Epithelial cell of prostate (primary cell): ENCODE measurements around the gene FBXW7.

Experiments used
- DNase-seq: peaks from one replicate; pipeline ENCODE4 v3.0.0-alpha.2; 2011; ENCODE audit warnings: low read depth, low spot score
- H3K27ac ChIP-seq: fragments of 450-650 bp; 2 replicates; pipeline ENCODE4 v1.5.1; 2017; ENCODE audit warnings: mild to moderate bottlenecking

The FBXW7 gene

DNA sequence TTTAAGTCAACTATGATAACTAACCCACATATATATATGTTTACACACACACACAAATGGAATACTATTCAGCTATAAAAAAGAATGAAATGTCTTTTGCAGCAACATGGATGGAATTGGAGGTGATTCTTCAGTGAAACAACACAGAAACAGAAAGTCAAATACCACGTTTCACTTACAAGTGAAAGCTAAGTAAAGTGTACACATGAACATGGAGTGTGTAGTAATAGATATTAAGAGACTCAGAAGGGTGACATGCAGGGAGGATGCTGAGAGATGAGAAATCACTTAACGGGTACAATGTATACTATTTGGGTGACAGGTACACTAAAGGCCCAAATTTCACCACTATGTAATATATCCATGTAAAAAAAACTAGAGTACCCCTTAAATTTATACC lies 146.5 kb downstream of the FBXW7 start:
- DNase-seq = no peak
- H3K27ac ChIP-seq = no peak overlapping the region

DNA sequence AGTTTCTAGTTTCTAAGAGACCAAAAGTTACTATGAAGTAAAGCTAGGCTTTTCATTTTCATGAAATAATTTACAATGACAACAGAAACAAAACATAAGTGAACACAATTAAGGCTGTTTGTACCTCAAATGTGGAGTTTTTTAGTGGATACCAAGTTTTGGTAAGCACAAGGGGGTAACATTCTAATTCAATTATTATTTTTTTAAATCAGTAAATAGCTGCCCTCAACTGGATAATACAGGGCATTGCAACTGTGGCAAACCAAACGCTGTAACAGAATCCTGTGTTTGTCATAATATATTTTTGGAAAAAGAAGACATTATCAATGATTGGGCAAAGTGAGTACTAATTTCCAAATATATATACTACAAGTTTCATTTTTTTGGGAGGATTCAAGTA lies 150.3 kb downstream of the FBXW7 start:
- H3K27ac ChIP-seq = no peak overlapping the region
- DNase-seq = no peak

DNA sequence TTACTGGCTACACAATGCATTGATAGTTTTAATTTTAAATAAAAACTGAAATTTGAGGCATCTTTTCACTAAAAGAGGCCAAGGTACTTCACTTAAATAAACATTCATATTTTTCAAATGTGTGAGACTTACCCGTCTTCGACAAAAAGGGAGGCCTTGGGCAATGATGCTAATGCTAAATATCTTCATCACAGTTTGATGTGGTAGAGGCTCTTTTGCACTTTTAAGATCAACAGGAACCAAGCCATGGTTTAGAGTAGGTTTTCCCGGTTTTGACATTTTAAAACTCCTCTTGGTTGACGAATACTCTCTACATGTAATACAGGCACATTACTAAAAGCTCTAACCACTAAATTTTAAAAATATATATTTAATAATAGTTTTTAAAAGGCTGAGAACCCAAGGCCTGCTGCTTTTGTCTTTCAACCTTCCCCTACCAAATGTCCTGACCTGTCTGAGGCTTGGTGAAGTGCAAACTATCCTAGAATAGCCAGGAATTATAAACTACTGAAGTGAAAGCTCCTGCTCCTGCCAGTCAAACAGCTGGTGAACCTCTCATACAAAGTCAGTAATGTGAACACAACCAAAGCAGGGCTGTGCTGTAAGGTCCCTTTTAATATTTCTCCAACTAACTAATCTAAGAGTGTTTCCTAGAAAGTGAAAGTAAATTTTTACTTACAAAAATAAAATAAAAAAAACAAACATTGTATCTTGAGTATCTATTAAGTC lies 153.7 kb downstream of the FBXW7 start:
- no peak overlapping the region for H3K27ac ChIP-seq
- no peak for DNase-seq

DNA sequence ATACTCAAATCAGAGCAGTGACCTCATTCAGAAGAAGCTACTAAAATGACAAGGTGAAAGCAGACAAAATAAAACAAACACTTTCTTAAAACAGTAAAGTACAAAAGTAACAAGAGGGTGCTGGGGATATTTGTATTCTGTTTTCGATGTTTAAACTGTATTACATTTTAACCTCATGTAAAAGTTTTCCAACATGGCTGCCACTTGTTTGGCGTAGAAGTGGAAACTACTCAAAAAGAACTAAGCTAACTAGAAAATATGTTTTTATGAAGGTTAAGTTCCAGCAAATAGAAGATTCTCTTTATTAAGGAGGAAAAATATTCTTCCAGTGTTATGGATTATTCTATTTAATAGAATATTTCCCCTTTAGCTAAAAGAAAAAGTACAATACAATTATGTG lies 155.0 kb downstream of the FBXW7 start:
- no peak overlapping the region for H3K27ac ChIP-seq
- no peak for DNase-seq

DNA sequence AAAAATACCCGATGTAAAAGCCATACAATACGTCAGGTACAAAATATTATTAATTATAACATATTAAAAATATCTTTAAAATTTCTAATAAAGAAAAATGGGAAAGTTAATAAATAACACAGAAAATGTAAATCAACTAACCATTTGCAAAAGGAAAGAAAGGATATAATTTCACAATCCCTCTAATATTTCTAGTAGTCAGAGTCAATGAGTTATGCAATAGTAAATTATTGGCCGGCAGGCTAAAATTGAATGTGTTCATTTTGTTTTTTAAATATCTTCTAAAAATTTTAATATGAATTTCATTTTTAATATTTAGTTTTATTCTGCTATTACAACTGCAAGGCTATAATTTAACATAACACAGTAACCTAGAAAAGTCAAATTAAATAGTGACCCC lies 155.7 kb downstream of the FBXW7 start:
- no peak for DNase-seq
- H3K27ac ChIP-seq = no peak overlapping the region

DNA sequence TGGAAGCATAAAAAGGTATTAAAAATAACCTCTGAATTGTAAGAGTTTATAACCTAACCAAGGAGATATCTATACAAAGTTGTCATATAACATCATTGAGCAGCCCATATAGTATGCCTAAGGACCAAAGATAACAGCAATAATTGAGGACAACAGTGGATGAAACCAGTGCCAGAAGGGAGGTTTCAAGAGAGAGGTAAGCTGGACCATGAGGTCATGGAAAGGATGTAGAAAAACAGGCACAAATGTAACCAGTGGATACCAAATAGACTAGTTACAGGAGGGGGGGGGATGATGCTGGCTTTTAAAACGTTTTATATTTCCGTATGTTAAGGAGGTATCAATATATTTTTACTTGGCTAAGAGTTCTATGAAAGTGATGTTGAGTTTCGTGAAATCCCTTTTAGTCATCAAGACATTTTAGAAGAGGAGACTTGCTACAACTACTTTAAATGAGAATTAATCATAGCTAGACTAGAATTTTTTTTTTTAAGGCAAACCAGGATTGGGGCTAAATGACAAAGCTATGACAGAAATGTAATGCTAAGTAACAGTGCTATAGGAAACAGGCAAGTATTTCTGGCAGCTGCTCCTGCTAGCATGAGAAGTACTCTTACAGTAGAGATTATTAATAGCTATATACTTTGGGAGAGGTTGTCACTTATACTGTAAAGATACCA lies 161.1 kb downstream of the FBXW7 start:
- H3K27ac ChIP-seq = no peak overlapping the region
- DNase-seq = no peak

DNA sequence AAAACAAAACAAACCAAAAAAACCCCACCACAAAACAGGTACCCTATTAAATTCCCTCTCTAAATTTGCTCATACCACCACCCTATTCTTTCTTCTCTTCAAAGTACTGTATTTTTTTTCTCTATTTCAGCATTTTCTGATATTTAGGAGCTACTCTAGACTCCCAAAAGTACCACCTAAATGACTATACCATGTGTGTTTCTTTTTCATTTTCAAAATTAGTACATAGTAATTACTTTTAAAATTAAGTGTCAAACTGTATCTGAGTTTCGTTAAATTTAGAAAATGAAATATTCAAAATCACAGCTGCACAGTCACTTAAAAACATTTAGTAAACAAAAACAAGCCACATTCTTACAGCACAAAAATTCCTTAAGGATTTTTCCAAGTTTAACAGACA lies 161.7 kb downstream of the FBXW7 start:
- DNase-seq = no peak
- H3K27ac ChIP-seq = no peak overlapping the region

DNA sequence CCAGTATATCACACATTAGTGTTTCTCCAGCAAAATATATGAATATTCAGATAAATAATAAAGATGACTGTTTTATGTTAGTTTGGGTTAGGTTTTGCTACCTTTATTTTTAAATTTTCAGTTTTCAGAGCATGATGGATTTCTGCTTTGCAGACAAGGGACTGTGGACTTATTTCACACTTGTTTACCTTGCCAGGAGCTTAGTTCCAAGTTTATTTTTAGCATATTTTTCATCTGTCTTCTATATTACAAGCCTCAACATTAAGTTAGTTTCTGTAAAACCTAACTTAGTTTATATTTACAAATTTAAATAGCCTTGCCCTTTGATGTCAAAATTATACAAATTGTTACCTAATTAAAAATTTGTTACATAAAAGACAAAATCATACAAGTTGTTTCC lies 163.4 kb downstream of the FBXW7 start:
- no peak overlapping the region for H3K27ac ChIP-seq
- no peak for DNase-seq

DNA sequence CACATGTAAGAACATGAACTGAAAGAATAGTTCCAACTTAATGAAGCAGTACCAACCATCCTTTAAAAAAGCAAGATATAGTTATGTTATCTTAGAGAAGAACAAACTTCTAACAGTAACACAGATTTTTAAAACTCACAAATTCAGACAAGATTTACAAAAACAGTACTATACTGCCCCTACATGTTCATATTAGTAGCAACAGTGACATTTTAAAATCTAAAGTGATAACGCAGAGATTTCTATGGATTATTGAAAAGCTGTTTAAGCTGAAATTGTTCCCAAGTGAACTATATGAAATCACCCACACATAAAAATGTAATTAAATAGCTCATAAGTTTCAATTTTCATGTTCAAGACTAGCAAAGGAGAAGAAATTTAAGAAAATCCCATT lies 166.0 kb downstream of the FBXW7 start:
- H3K27ac ChIP-seq = no peak overlapping the region
- no peak for DNase-seq

DNA sequence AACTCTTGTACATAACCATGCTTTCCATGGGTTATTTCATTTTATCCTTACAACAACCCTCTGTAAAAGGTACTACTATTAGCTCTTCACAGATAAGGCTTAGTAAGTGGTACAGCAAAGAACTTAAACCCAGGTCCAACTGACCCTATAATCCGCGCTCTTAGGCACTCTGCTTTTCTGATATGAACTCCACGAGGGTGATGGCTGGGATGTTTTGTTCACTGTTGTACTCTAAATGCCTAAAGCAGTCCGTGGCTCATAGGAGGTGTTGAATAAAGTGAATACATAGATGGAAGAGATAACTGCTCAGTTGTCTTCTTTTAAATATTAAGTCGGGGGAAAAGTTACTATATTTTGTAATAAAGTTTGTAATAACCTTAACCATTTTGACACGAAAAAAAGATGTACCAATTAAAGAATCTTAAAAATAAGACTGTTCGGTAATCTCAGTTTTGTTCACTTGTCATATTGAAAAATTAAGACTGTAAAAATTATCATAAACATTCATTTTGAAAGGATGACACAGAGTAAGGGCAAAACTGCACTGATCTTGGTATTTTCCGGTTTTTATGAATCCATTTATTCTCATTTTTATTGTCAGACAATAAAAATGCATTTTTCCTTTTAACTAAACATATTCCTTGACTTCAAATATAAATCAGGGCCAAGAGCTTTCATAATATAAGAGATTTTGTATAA lies 166.5 kb downstream of the FBXW7 start:
- no peak overlapping the region for H3K27ac ChIP-seq
- DNase-seq = no peak

DNA sequence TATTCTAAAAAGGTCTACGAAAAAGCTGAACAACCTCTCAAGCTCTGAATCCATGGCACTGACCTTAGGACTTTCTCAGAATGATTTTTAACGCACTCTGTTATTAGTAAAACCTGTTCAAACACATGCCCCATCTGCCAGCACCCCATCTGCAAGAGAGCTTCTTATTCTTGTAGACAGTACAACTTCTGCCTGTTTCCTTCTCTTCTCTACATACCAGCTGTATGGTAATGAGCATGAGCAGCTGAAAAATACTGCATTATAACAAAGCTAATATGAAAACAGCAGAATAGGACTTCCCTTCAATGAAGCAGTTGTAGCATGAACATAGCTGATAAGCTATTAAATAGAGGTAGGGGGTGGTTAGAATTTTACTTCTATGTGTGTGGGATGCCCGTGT lies 167.9 kb downstream of the FBXW7 start:
- no peak for DNase-seq

DNA sequence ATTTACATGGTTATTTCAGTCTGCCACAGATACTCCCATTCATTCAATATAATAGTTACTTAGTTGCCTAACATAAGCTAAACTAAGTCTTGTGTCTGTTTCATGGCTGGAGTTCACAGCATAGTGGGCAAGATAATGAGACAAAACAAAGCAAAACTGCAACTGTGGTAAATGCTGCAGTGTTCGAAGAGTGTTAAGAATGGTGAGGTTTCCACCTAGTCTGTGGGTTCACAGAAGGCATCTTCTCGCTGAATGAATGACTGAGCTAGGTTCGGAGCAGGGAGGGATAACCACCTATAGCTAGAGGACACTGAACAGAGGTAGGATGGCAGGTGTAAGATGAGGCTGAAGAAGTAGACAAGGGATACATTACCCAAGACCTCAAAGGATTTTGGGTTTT lies 171.0 kb downstream of the FBXW7 start:
- no peak for DNase-seq
- no peak overlapping the region for H3K27ac ChIP-seq

More for the DNA sequence above, 167.9 kb downstream of the FBXW7 start:
- H3K27ac ChIP-seq = no peak overlapping the region

DNA sequence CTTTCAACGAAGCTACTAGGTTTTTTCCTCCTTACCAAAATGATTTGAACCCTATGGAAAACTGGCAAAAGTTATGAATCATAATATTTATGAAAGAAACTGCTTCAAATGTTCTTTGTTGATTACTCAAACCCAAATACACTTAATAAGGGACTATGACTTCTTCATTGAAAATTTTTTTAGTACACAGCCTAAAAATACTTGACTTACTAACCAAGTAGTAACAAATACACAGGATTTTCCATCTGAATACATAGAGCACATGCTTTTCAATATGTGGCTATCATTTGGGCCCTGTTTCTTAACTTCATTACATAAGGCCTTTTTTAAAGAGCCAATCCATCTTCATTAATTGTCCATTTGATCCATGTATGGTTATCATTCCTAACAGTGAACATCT lies 171.5 kb downstream of the FBXW7 start:
- no peak for DNase-seq

DNA sequence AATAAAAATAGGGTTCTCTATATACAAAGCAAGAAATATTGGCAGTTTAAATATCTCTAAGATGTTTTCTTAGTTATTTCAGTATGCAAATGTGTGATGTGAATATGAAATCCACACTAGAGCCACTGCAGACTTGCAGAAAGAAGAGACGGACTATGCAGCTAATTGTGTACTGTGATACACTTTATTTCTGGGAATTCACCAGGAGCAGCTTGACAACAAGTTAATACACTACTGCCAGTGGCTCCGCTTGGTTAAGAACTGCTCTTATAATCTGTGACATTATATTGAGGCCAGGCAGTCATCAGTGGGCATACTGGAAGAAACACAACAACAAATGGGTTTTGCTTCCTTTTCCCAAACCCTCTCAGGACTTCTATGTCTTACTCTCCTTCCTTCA lies 172.0 kb downstream of the FBXW7 start:
- H3K27ac ChIP-seq = no peak overlapping the region
- no peak for DNase-seq

More for the DNA sequence above, 171.5 kb downstream of the FBXW7 start:
- no peak overlapping the region for H3K27ac ChIP-seq

DNA sequence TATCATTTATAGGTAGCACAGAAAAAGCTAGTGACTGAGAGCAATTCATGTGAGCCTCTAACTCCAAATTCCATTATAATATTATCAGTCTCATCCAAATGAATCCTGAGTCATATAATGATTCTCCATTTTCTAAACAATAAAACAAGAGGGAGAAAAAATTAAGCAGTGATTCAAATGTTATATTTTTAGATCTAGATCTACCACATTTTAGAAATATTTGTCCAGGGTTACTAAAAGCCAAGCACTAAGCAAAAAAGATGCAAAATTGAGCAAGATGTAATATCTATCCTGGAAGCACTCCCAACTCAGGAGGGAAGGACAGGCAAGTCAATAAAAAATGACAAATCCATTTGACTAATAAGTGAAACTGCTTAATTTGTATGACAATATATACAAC lies 172.8 kb downstream of the FBXW7 start:
- peak overlapping the region; percentile 6 for H3K27ac ChIP-seq
- no peak for DNase-seq

DNA sequence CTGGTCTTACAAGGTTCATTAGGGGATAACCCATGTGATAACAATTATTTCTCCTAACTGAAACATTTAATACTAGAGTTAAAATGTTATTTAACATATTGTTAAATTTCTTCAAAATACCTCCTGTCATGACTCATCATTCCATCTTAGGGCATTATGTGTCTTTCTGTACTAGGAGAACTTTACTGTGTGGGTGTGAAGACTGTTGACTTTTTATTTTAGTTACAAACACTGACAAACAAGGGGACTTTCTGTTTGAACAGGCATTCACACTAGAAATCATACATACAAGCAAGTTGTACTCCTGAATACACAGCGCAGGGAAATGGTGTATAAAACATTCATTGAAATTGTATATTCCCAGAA lies 175.9 kb downstream of the FBXW7 start:
- no peak for DNase-seq
- no peak overlapping the region for H3K27ac ChIP-seq

DNA sequence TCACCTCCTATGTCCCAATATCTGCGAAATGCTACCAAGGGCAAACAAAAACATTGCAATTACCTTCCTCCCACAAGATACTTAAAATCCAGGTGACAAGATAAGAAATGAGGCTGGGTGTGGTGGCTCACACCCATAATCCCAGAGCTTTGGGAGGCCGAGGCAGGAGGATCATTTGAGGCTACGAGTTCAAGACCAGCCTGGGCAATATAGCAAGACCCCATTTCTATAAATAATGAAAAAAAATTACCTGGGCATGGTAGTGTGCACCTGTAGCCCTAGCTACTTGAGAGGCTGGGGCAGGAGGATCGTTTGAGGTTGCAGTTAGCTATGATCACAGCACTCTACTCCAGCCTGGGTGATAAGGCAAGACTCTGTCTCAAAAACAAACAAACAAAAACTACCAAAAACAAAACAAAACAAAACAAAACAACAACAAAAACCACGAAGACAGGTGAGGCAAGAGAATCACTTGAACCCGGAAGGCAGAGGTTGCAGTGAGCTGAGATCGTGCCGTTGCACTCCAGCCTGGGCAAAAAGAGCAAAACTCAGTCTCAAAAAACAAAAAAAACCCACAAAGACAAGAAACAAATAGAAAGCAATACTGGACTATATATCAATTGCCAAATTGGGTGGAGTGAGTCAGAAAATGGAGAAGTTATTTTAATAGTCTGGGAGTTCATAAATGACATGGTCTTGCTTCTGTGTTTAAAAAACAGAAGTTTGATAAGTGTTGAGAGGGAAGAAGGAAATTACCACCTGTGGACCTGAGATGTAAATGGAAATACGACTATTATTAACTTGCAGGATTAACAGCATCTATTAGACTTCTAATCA lies 176.5 kb downstream of the FBXW7 start:
- H3K27ac ChIP-seq = no peak overlapping the region
- no peak for DNase-seq

DNA sequence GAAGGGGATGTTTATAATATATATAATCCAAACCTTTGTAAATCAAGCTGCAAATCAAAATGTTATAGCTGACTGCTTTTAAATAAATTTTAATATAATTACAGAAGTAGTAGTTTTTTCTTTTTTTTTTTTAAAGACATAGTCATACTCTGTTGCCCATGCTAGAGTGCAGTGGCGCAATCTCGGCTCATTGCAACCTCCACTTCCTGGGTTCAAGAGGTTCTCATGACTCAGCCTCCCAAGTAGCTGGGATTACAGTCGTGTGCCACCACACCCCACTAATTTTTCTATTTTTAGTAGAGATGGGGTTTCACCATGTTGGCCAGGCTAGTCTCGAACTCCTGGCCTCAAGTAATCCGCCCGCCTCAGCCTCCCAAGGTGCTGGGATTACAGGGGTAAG lies 178.7 kb downstream of the FBXW7 start:
- H3K27ac ChIP-seq = peak overlapping the region; percentile 8
- DNase-seq = no peak

DNA sequence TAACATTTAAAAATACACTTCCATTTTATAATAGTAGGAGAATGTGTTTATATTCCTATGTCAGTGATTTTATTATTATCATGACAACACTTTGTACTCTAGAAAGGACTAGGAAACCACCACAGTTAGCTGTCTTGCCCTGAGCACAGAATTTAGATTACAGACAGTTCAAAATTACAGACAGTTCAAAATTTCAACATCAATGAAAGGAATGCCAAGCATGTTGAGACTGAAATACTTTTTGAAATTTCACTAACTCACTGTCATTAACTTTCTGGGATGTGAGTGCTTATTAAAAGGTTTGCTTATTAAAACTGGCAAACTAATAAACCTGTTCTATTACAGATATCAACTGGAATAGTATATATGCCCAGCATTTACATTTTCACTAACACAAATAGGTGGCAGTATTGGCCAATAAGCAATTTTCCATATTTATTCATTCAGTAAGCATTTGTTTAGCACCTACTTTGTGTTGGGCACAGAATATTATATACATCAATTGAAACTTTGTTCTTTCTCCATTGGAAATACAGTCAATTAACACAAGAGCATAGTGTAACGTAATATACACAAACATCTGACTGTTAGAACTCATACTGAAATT lies 179.4 kb downstream of the FBXW7 start:
- peak overlapping the region; percentile 8 for H3K27ac ChIP-seq
- no peak for DNase-seq

DNA sequence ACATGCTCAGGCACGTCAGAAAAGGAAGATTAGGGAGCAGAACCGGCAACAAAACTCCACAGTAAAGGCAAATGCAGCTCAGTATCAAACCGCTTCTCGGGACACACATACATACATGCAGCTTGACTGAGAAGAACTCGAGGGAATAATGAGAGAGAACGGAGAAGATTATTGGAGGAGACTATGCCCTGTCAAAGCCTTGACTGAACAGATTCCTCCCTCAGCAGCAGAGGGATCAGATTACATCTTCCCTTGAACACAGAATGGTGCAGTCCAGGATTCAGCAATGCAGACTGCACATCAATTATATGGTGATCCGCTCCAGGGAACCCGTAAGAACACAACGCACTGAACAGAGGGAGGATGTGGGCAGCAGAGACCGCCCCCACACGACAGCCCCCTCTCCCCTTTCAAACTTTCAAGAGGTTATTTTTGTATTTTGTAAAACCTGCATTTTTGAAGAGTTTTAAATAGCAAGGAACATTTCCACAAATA lies 183.2 kb downstream of the FBXW7 start:
- peak; percentile 83 for DNase-seq

More for the DNA sequence above, 183.2 kb downstream of the FBXW7 start:
- peak overlapping the region; percentile 86 for H3K27ac ChIP-seq
